GM12891 (cell line): ENCODE measurements around the gene TYW1B.
"Not testable (repeated sequence)": the region's sequence is repeated elsewhere in the genome, so short reads cannot be mapped to it uniquely, and the experiment has no call there.

Experiments used
- POLR2A ChIP-seq: IDR thresholded peaks from 2 replicates; pipeline ENCODE4 v1.6.1; 2011; ENCODE audit warnings: low read depth, low read length, control low read depth
- POLR2AphosphoS5 ChIP-seq: IDR thresholded peaks from 2 replicates; pipeline ENCODE4 v1.6.1; 2011; ENCODE audit warnings: low read depth, low read length, control low read depth
- POU2F2 ChIP-seq: IDR thresholded peaks from 2 replicates; pipeline ENCODE4 v1.6.1; 2011; ENCODE audit warnings: low read depth, mild to moderate bottlenecking, control low read depth, low read length, moderate library complexity
- SPI1 ChIP-seq: IDR thresholded peaks from 2 replicates; pipeline ENCODE4 v1.6.1; 2011; ENCODE audit warnings: low read depth, low read length, control low read depth
- TAF1 ChIP-seq: IDR thresholded peaks from 2 replicates; pipeline ENCODE4 v1.6.1; 2011; ENCODE audit warnings: low read depth, low read length, control low read depth

DNA sequence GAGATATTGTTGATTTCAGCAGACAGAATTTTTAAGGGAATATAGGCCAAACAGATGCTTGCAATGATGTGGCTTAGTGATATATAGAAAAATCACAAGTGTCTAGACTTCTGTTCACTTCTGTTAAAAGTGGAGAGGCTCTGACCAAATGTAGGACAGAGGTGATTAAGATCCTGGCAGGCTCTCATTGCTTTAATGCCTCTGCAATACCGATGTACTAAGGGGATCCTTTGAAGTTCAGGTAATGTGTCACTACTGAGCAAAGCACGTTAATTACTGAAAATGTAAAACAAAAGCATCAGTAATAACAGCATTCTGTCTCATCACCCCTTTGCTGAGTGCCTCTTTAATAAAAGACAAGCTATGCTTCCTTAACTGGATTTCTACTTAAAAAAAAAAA, 131.4 kb downstream of the TYW1B start:
- not testable (repeated sequence) for TF ChIP-seq TAF1, POLR2A, POU2F2, POLR2AphosphoS5, SPI1
